WI38 (cell line): Measurements from ENCODE around the gene ANKRD52.
"Not testable (repeated sequence)": the region's sequence is repeated elsewhere in the genome, so short reads cannot be mapped to it uniquely, and the experiment has no call there.

Experiments used
- H3K4me3 ChIP-seq: 2 replicates; pipeline ENCODE4 v1.5.1; 2011; ENCODE audit warnings: low read depth, mild to moderate bottlenecking, control low read depth, low read length
- CTCF ChIP-seq: IDR thresholded peaks from 2 replicates; pipeline ENCODE4 v1.5.1; 2012; ENCODE audit warnings: low read depth, mild to moderate bottlenecking, control low read depth, low read length

The ANKRD52 gene

DNA sequence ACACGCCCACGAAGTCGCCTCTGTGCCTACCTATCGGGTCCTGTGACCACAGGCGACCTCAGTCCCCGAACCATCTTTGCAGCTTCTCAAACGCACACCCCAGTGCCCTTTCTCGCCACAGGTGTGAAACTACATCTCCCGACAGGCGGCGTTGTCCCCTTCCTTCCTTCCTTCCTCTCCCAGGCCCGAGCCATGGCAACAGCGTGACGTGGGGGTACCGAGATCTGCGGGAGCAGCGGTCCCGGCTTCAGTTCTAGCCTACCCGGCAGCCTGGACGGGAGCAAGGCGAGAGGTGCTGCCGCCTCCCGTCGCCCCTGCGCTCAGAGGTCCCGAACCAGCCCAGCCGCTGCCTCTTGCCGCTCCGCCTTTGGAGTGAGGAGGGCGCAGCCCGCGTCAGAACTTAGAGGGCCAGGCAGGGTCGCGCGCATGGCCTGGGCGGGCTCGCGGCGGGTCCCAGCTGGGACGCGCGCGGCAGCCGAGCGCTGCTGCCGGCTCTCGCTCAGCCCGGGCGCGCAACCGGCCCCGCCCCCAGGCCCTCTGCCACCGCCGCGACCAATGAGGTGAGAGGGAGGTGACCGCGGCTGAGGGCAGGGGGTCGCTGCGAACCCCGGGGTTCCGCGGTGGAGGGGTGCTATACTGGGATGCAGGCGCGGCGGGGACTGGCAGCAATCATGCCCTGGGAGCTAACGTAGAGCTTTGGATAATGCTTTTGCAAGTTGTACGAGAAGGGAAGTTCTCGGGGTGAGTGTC lies 8.7 kb upstream of the ANKRD52 start, which contains the start of gene COQ10A:
TSS of gene COQ10A (plus strand) at position 250 of the 750 bp plus-strand sequence. CDS start at position 427, 177 bp downstream.
- peak within 1 kb of the TSS; percentile 74 for H3K4me3 ChIP-seq
- TF ChIP-seq CTCF: peak; percentile 78

DNA sequence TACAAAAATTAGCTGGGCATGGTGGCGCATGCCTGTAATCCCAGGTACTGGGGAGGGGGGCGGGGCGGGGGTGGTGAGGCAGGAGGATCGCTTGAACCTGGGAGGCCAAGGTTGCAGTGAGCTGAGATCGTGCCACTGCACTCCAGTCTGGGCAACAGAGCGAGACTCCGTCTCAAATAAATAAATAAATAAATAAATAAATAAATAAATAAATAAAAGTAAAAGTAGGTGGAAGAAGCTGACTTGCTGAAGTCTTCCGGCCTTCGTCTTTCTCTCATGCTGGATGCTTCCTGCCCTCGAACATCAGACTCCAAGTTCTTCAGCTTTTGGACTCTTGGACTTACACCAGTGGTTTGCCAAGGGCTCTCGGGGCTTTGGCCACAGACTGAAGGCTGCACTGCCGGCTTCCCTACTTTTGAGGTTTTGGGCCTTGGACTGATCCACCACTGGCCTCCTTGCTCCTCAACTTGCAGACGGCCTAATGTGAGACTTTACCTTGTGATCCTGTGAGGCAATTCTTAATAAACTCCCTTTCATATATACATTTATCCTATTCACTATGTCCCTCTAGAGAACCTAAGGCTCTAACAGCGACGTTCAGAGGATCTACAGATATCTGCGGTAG lies 8.0 kb upstream of the ANKRD52 start:
- peak overlapping the region; percentile 74 for H3K4me3 ChIP-seq

DNA sequence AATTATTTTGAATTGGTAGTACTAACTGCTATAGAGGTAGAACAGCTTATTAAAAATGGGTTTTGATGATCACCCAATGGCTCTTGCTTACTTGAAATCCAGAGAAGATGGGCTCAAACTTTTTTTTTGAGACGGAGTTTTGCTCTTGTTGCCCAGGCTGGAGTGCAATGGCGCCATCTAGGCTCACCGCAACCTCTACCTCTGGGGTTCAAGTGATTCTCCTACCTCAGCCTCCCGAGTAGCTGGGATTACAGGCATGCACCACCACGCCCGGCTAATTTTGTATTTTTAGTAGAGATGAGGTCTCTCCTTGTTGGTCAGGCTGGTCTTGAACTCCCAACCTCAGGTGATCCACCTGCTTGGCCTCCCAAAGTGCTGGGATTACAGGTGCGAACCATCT lies 4.8 kb upstream of the ANKRD52 start:
- H3K4me3 ChIP-seq: not testable (repeated sequence)

DNA sequence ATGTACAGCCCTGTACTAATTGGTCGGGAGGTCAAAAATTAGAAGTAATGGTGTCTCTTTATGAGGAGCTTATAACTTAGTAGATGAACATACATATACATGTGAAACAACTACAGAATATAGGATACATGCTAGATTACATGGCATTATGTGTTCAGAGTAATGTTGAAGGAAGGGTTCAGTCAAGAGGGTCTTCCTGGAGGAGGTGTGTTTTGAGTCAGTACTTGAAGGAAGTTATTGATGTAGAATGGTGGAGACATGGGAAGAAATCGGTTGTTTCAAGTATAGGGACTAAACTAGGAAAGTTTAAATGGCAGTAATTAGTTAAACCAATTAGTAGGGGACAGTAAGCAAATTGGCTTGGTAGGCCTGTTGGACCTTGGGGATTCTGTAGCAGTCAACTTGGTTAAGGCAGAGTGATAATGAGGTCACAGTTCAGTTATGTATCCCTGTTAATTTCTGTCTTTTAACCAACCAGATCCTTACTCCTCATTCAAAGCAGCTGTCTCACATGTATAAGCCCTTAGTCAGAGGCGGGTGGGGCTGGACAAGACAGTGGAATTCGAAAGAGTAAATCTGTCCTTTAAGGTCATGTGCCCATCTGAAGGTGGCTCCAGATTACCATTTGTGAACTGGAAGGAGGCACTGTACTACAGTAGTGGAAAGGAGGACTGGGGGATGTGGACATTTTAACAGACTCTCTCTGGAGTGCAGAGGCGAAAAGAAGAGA lies 3.5 kb upstream of the ANKRD52 start:
- no peak overlapping the region for H3K4me3 ChIP-seq
- no peak for TF ChIP-seq CTCF

DNA sequence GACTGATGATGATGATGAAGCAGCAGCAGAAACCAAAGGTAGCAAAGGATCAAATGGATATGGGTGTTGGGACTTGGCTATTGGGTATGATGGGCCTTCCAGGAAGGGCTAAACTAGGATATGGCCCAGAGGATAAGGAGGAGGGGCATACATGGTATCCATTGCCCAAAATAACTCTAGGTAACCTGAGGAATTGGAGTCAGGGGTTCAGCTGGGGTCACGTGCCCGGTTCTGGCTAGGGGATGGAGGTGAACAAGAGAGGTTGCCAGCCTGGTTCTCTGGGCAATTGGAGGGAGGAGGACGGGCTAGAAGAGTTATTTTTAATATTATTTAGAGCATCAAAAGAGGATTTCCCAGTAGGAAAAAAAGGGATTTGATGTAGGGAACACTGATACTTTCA lies 2.7 kb upstream of the ANKRD52 start:
- no peak overlapping the region for H3K4me3 ChIP-seq
- no peak for TF ChIP-seq CTCF

GRCh38 chr12:56260380-56260779 lies 2.2 kb upstream of the ANKRD52 start:
- no peak for TF ChIP-seq CTCF
- no peak overlapping the region for H3K4me3 ChIP-seq

GRCh38 chr12:56258820-56259183 lies 618 bp upstream of the ANKRD52 start:
- TF ChIP-seq CTCF: no peak
- peak overlapping the region; percentile 87 for H3K4me3 ChIP-seq

GRCh38 chr12:56257491-56258067 lies 605 bp downstream of the ANKRD52 start:
- peak overlapping the region; percentile 87 for H3K4me3 ChIP-seq
- no peak for TF ChIP-seq CTCF
